ENCODE measurements around the gene NRG2.

Gene NRG2

DNA sequence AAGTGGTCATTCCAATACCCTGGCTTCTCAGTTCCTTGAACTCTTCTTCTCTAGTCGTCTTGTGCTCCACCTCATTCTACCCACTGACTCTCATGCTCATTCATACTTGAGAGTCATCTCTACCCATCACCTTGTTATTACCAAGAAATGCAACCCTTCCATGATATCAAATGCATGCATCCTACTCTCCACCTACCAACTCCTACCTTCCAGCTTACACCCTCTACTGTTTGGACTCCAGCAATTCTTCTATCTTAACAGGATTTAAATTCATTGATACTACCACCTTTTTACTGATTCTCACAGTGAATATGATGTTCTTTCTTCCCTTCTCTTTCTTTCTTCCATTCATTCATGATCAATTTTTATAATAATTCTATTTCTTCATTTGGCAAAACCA is 30.7 kb downstream of the NRG2 start:
- TF ChIP-seq, protein P1, sequence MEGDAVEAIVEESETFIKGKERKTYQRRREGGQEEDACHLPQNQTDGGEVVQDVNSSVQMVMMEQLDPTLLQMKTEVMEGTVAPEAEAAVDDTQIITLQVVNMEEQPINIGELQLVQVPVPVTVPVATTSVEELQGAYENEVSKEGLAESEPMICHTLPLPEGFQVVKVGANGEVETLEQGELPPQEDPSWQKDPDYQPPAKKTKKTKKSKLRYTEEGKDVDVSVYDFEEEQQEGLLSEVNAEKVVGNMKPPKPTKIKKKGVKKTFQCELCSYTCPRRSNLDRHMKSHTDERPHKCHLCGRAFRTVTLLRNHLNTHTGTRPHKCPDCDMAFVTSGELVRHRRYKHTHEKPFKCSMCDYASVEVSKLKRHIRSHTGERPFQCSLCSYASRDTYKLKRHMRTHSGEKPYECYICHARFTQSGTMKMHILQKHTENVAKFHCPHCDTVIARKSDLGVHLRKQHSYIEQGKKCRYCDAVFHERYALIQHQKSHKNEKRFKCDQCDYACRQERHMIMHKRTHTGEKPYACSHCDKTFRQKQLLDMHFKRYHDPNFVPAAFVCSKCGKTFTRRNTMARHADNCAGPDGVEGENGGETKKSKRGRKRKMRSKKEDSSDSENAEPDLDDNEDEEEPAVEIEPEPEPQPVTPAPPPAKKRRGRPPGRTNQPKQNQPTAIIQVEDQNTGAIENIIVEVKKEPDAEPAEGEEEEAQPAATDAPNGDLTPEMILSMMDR (IDR thresholded peaks at IDR 0.05; ENCODE audit: low read depth, low read length), result no peak
- no peak overlapping the region for H3K4me3 ChIP-seq (ENCODE audit: low read depth, low read length)

DNA sequence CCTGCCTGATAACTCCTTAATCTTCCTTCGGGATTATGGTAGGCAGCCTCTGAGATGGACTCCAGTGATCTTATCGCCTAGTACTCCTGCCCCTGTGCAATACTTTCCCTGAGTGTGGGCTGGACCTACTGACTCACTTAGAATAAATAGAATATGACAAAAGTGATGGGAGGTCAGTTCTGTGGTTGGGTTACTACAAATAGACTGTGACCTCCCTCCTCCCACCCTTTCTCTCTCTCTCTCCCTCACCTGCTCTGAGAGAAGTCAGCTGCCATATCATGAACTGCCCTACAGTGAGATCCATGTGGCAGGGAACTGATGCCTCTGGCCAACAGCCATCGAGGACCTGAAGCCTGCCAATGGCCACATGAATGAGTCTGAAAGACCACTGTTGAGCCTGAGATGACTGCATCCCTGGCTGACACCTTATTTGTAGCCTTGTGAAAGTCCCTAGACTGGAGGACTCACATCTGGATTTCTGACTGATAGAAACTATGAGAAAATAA is 31.7 kb downstream of the NRG2 start:
- no peak overlapping the region for H3K4me3 ChIP-seq (ENCODE audit: low read depth, low read length)
- TF ChIP-seq, protein P1 (IDR thresholded peaks at IDR 0.05; ENCODE audit: low read depth, low read length), result no peak

DNA sequence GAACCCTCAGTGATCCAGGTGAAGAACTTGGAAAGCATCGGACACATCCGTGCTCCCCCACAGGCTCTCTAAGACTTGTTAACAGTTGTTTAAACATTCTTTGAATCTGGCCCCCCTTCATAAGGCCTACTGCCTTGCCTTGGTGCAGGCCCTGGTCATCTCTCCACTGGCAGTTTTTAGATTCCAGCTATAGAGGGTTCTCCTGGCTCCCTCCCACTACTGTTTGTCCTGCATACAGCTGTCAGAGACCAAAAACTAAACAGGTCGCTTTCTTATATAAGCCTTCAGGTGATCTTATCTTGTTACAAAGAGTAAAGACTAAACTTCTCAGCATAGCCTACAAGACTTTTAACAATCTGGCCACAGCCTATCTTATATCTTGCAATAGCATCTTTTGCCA is 32.3 kb downstream of the NRG2 start:
- H3K4me3 ChIP-seq (ENCODE audit: low read depth, low read length), result no peak overlapping the region

DNA sequence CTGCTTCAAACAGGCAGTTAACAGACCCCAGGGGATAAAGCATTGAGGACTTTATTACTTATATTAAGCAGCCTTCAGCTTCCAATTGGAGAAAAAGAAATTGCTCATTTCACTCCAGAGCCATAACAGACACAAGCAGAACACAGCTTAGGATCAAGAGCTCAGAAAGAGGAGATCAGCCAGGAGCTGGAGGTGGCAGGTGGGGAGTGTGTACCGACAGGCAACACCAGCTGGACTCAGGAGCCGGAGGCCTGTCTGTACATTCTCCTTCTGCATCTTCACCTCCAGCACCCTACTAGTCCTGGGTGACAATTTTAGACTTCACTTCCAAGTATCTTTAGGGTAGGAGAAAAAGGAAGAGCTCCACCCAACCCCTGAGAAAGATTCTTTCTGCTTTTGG is 35.8 kb downstream of the NRG2 start:
- TF ChIP-seq, protein P1 (IDR thresholded peaks at IDR 0.05; ENCODE audit: low read depth, low read length), result no peak
- no peak overlapping the region for H3K4me3 ChIP-seq (ENCODE audit: low read depth, low read length)

More for the DNA sequence above, 32.3 kb downstream of the NRG2 start:
- TF ChIP-seq, protein P1 (IDR thresholded peaks at IDR 0.05; ENCODE audit: low read depth, low read length), result no peak

DNA sequence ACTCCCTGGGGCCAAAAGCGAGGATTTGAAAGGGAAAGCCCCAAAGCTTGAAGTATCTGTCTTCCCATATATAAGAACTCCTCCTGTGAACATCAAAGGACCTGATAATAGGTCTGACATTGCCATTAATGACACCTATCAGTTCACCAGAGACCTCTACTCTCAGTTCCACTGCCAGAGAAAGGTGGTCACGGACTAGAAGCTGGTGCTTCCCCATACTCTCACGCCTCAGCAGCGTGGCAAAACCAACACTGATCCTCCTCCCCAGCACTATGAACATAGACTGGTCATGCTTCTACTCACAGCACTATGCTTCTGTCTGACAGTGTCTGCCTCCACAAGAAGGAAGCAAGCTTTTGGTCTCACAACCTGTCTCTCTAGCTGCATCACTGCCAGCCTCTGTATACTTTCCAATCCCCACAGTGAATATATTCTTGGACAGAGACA is 37.9 kb downstream of the NRG2 start:
- H3K4me3 ChIP-seq (ENCODE audit: low read depth, low read length), result no peak overlapping the region
- TF ChIP-seq, protein P1 (IDR thresholded peaks at IDR 0.05; ENCODE audit: low read depth, low read length), result no peak

DNA sequence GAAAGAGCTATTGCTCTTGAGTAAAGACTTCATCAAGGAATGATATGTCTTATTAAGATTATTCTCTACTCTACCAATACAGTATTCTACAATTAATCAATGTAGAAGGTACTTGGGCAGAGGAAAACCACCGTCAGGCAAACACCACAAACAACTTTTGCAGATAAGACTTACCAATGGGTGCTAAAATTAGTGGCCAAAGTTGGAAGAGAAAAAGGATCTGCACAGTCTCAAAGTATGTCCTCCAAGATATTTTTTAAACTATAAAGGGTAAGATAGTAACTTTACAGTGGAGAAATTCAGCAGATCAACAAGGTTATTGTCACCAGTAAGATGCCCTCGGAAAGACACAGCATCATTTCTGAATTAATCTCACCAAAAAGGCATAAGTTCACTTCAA is 38.9 kb downstream of the NRG2 start:
- TF ChIP-seq, protein P1 (IDR thresholded peaks at IDR 0.05; ENCODE audit: low read depth, low read length), result no peak
- no peak overlapping the region for H3K4me3 ChIP-seq (ENCODE audit: low read depth, low read length)

DNA sequence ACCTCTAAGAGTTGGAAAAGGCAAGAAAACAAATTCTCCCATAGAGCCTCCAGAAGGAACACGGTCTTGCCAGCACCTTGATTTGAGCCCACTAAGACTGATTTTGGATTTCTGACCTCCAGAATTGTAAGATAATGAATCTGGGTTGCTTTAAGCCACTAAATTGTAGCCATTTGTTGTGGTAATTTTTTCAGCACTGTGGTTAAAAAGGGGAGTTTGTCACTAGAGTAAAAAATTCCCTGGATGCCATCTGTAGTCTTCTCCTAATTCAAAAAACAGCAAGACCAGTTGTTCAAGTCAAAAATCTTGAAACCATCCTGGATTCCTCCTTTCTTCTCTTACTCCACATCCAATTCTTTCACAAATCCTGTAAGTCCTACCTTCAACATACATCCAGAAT is 39.6 kb downstream of the NRG2 start:
- TF ChIP-seq, protein P1 (IDR thresholded peaks at IDR 0.05; ENCODE audit: low read depth, low read length), result no peak
- no peak overlapping the region for H3K4me3 ChIP-seq (ENCODE audit: low read depth, low read length)
